Adrenal gland (tissue), 5 donors: ENCODE results near the gene STX18.

Experiments used
- CTCF ChIP-seq, 6 experiments: fragments of 450-650 bp in 4 of 6; fragments of 200-600 bp in 2 of 6; sonication (generic) in 1 of 6; IDR thresholded peaks; 1 replicate in 5 of 6; 2 replicates in 1 of 6; pipeline versions ENCODE4 v1.5.1 to v1.8.0; 2016 to 2021; ENCODE audit warnings: antibody characterized with exemption in 6 of 6, mild to moderate bottlenecking in 2 of 6, moderate library complexity in 1 of 6
- POLR2A ChIP-seq, 2 donors: fragments of 450-650 bp; IDR thresholded peaks; one replicate each; pipeline ENCODE4 v1.6.1; 2017; ENCODE audit warnings: antibody characterized with exemption in 2 of 2, mild to moderate bottlenecking in 2 of 2, moderate library complexity in 1 of 2
- donor health status: DM: no; HTN: no; CAD: no.

DNA sequence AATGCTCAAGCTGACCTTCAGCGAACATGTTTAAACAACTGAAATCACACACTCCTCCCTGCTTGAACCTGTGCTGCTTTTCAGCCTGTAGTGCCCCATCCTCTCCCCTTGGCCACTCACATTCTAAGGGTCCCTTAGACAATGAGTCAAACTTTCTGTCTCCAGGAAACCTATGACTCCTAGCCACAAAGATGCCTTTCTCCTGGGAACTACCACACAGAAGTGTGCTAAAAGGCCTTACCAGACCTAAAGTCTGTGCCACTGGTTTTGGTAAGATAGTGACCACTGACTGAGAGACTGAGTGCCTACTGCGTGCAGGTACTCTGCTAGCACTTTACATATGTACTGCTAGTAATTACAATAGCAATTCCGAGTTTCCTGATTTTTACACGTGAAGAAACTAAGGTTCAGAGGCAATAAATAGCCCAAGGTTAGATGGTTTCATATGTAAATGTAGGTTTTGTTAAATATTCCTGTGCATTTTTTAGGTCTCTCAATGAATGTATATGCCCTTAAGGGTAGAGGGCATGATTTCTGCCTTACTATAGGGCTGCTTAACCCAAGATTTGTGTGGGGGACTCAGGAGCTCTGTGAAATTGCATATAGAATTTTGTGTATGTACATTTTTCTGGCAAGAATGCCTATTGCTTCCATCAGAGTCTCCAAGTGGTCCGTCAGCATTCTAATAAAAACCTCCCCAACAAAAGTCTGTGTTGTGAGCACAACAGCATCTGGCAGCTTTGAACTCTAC lies 83.9 kb downstream of the STX18 start:
- TF ChIP-seq CTCF (IDR thresholded peaks at IDR 0.05) (no peak), POLR2A (IDR thresholded peaks at IDR 0.05) (no peak)
